ENCODE results near the gene RPP25.
A peak's percentile ranks its signal among the peaks of the same experiment; 100 is the strongest.

The RPP25 gene

DNA sequence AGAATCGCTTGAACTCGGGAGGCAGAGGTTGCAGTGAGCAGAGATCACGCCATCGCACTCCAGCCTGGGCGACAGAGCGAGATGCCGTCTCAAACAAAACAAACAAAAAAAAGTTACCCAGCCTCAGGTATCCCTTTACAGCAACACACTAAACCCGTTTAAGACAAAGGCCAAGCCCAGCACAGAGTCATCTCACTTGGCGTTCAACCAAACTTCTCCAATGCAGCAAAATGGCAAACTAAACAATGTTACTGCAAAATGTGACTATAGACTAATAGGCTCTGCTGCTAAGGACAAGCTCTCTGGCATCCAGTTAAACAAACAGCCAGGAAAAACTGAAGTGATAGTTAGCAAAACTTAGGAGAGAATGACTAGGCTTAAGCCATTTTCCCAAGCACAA is 43.5 kb downstream of the RPP25 start:
- DNase-seq, result no peak

GRCh38 chr15:74908635-74909034 is 47.9 kb downstream of the RPP25 start:
- DNase-seq, result no peak

- no peak for DNase-seq
Observed at GRCh38 chr15:74907163-74907870, 49.3 kb downstream of the RPP25 start.

- peak; percentile 68 to 74 for DNase-seq
Observed at GRCh38 chr15:74906450-74907162, 50.0 kb downstream of the RPP25 start, which contains the start of gene FAM219B. Gene FAM219B (minus strand): TSS chr15:74906851. CDS start chr15:74906800, 51 bp downstream.

GRCh38 chr15:74906067-74906449 is 50.5 kb downstream of the RPP25 start:
- peak; percentile 16 to 30 for DNase-seq

All from stimulated activated CD4-positive, alpha-beta T cell treated with anti-CD3 and anti-CD28 coated beads, Interleukin-4, amount 100 ng/mL, for 4 hours (primary cell).